GM23248 (cell line): ENCODE data around the gene TRAPPC2. TPM values are rescaled to one million over a fixed set of nuclear protein-coding genes. Genes with fewer than 3 reads are reported as not detected.
A peak's percentile ranks its signal among the peaks of the same experiment; 100 is the strongest.

ENCODE experiments used
- DNase-seq: peaks from one replicate; pipeline ENCODE4 v3.0.0-alpha.2; 2015
- H2AFZ ChIP-seq: fragments of 200-600 bp; sonication (generic); 2 replicates; pipeline ENCODE4 v1.6.1; 2016; ENCODE audit warnings: antibody characterized with exemption
- H3F3A ChIP-seq: fragments of 200-600 bp; sonication (generic); 2 replicates; pipeline ENCODE4 v1.6.1; 2016; ENCODE audit warnings: mild to moderate bottlenecking, antibody characterized with exemption, mixed run types; ENCODE audit not compliant: insufficient read depth
- H3K27ac ChIP-seq: fragments of 200-600 bp; sonication (generic); 2 replicates; pipeline ENCODE4 v1.5.1; 2016; ENCODE audit warnings: mild to moderate bottlenecking
- H3K27me3 ChIP-seq: fragments of 200-600 bp; sonication (generic); replicated peaks from 2 replicates; pipeline ENCODE4 v1.6.1; 2016; ENCODE audit warnings: mild to moderate bottlenecking; ENCODE audit not compliant: insufficient read depth
- H3K36me3 ChIP-seq: fragments of 200-600 bp; sonication (generic); 2 replicates; pipeline ENCODE4 v1.6.1; 2016; ENCODE audit warnings: low read depth, mild to moderate bottlenecking
- H3K4me1 ChIP-seq: fragments of 200-600 bp; sonication (generic); 2 replicates; pipeline ENCODE4 v1.6.1; 2016; ENCODE audit warnings: mild to moderate bottlenecking; ENCODE audit not compliant: insufficient read depth
- H3K4me2 ChIP-seq: fragments of 200-600 bp; sonication (generic); one replicate; pipeline ENCODE4 v1.6.1; 2016; ENCODE audit warnings: mild to moderate bottlenecking; ENCODE audit not compliant: unreplicated experiment
- H3K4me3 ChIP-seq: fragments of 200-600 bp; sonication (generic); 2 replicates; pipeline ENCODE4 v1.5.1; 2016; ENCODE audit warnings: mild to moderate bottlenecking
- H3K79me2 ChIP-seq: fragments of 200-600 bp; sonication (generic); 2 replicates; pipeline ENCODE4 v1.6.1; 2016; ENCODE audit warnings: mild to moderate bottlenecking; ENCODE audit not compliant: insufficient read depth
- H3K9ac ChIP-seq: fragments of 200-600 bp; sonication (generic); 2 replicates; pipeline ENCODE4 v1.6.1; 2016; ENCODE audit warnings: mild to moderate bottlenecking
- H3K9me2 ChIP-seq: fragments of 200-600 bp; sonication (generic); 2 replicates; pipeline ENCODE4 v1.6.1; 2016; ENCODE audit warnings: mixed run types, mild to moderate bottlenecking, moderate library complexity; ENCODE audit not compliant: insufficient read depth
- H3K9me3 ChIP-seq: fragments of 200-600 bp; sonication (generic); one replicate; pipeline ENCODE4 v1.6.1; 2017; ENCODE audit warnings: low read depth
- H4K20me1 ChIP-seq: fragments of 200-600 bp; sonication (generic); 2 replicates; pipeline ENCODE4 v1.6.0; 2016; ENCODE audit not compliant: insufficient read depth
- EZH2 ChIP-seq: fragments of 200-600 bp; sonication (generic); IDR thresholded peaks from 2 replicates; pipeline ENCODE4 v1.6.1; 2018; ENCODE audit warnings: antibody characterized with exemption, mild to moderate bottlenecking; ENCODE audit not compliant: insufficient read depth, poor library complexity, severe bottlenecking
- EZH2phosphoT487 ChIP-seq: fragments of 200-600 bp; sonication (generic); IDR thresholded peaks from 2 replicates; pipeline ENCODE4 v1.6.1; 2018; ENCODE audit warnings: antibody characterized with exemption, moderate library complexity, mild to moderate bottlenecking, low read depth; ENCODE audit not compliant: insufficient read depth
- WGBS, 2 experiments: methylation state at CpG; one replicate each; pipeline ENCODE4 v1.1.6; 2015 to 2017; ENCODE audit warnings: low lambda C conversion rate in 2 of 2, low coverage in 1 of 2; ENCODE audit errors: missing lambda C conversion rate in 2 of 2; 5-methylcytosine and 5-hydroxymethylcytosine counted together
- in situ Hi-C: fragments of 300-500 bp; cut with MboI; formaldehyde crosslinking; loops from 2 replicates; pipeline ENCODE4 v1.15.0; 2020
- polyA plus RNA-seq: library from polyadenylated mRNA; unstranded; fragments of >200 nt; fragmentation: Nextera tagmentation; extraction: Ambion mirVana; gene quantifications from 2 replicates; pipeline ENCODE4 v1.2.1, GENCODE V29; 2016
- total RNA-seq: library from RNA; depleted of rRNA; stranded (reverse); fragments of >200 nt; shearing (Covaris generic); gene quantifications from 2 replicates; pipeline ENCODE4 v1.2.3, GENCODE V29; 2014

The TRAPPC2 gene
- total and polyA plus RNA-seq, 2 experiments from 2014 or later = 10.4 to 12.0 TPM

DNA sequence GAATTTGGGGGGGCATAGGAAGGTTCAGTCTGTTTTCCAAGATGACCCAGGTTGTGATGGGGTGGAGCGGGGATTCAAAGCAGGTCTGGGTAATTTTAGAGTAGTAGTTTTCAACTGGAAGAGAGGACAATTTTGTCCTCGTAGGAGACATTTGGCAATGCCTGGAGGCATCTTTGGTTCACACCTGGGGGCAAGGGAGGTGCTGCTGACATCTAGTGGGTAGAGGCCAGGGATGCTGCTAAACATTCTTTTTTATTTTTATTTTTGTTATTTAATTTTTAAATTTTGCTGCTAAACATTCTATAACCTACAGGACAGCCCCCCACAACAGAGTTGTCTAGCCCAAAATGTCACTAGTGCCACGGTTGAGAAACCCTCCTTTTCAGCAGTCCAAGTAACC lies 43.6 kb downstream of the TRAPPC2 start:
- in situ Hi-C loops = no loop called here
- peaks cover 69% of the 10 kb centered on the region for H3K79me2 ChIP-seq
- no peaks in the 10 kb centered on the region for H3F3A ChIP-seq
- TF ChIP-seq EZH2 (no peak), EZH2phosphoT487 (no peak)
- H3K4me3 ChIP-seq = peak overlapping the region; percentile 97
- H4K20me1 ChIP-seq = peaks cover 7% of the 10 kb centered on the region; the same call in 1 of the 2 replicates
- no peaks in the 10 kb centered on the region for H3K9me3 ChIP-seq
- H3K27me3 ChIP-seq = no peaks in the 10 kb centered on the region
- H3K4me1 ChIP-seq = peaks cover 22% of the 10 kb centered on the region
- H3K4me2 ChIP-seq = peak overlapping the region; percentile 88
- H3K27ac ChIP-seq = peak overlapping the region; percentile 97; the same call in 1 of the 2 replicates
- H3K36me3 ChIP-seq = no peaks in the 10 kb centered on the region
- H2AFZ ChIP-seq = no peak overlapping the region
- peak overlapping the region; percentile 100 for H3K9ac ChIP-seq
- 48 to 53% methylated on average over 3 of the region's 3 CpGs for WGBS, 2 experiments
- no peaks in the 10 kb centered on the region for H3K9me2 ChIP-seq
- DNase-seq = peak; percentile 15

DNA sequence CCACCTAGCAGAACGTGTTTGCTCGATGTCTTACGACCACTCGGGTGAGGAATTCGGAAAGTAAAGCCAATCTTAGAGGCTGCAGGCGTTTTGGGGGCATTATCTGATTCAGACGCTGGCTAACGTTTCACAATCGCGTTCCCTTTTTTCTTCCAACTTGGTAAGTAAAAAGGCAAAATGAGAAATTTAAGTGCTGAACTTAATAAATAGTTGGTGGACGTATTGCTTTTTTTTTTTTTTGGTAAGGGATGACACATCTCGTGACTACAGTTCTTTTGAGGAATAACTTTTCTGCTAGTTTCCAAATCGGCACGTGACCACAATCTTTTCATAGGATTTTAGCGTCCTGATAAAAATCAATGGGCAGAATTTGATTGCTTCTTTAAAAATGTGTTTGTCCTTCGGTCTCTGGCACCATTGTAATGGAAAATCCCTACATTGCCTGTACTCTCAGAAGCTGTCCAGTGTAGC lies 44.6 kb downstream of the TRAPPC2 start:
- H3K79me2 ChIP-seq = peaks cover 58% of the 10 kb centered on the region
- peak overlapping the region; percentile 97 for H3K4me3 ChIP-seq
- DNase-seq = peak; percentile 59
- H2AFZ ChIP-seq = peak overlapping the region; percentile 79
- H4K20me1 ChIP-seq = no peaks in the 10 kb centered on the region
- no peak for TF ChIP-seq EZH2phosphoT487
- TF ChIP-seq EZH2 = no peak
- H3K4me1 ChIP-seq = peaks cover 24% of the 10 kb centered on the region
- peaks cover 2% of the 10 kb centered on the region; the same call in 1 of the 2 replicates for H3F3A ChIP-seq
- no peaks in the 10 kb centered on the region for H3K27me3 ChIP-seq
- no peaks in the 10 kb centered on the region for H3K9me2 ChIP-seq
- peak overlapping the region; percentile 97 for H3K27ac ChIP-seq
- in situ Hi-C loops = no loop called here
- peak overlapping the region; percentile 88 for H3K4me2 ChIP-seq
- H3K36me3 ChIP-seq = no peaks in the 10 kb centered on the region
- H3K9me3 ChIP-seq = no peaks in the 10 kb centered on the region
- 1 to 3% methylated on average over 15 to 16 of the region's 16 CpGs for WGBS, 2 experiments
- H3K9ac ChIP-seq = peak overlapping the region; percentile 100

DNA sequence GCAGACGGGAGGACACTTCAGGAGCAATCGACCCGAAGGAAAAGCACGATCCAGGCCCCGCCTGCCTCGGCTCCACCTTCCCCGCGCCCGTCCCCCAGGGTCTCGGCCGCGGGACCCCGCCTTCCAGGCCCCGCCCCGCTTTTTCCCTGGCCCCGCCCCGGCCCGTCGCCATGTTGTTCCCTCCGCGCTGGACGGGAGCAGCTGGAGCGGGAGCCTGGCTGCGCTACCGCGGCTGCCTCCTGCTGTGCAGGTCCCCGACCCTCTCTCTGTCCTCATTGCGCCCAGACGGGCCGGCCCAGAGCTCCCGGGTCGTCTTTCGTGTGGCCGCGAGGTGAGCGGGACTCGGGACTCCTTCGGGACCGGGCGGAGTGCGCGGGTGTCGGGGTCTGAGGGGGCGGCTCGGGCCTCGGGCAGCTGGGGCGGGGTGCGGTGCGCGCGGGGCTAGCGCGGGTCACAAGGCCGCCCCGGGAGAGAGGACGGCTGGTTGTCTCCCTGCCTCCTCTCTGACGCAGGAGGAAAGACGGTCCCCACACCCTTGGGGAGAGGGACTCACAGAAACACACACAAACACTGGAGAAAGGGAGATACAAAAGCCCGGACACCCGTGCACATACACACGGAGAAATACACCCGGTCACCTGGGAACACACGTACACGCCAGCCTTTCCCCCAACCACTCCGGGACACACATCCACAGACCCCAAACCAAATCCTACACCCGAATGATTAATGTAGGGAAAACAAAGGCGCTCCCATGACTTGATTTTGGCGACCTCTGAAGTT lies 45.3 kb downstream of the TRAPPC2 start, which contains the start of gene RAB9A:
Gene RAB9A, plus strand, starts transcription at position 171 of the 783 bp plus-strand sequence. CDS start 19,619 bp downstream, outside the sequence.
- H3K4me2 ChIP-seq = peak within 1 kb of the TSS; percentile 88
- H3K9me3 ChIP-seq = no peaks in the 10 kb centered on the region
- no peaks in the 10 kb centered on the region for H3K36me3 ChIP-seq
- H3K27ac ChIP-seq = peak within 1 kb of the TSS; percentile 97
- in situ Hi-C loops = no loop called here
- no peaks in the 10 kb centered on the region for H3K9me2 ChIP-seq
- H3K27me3 ChIP-seq = no peaks in the 10 kb centered on the region
- peaks cover 52% of the 10 kb centered on the region for H3K79me2 ChIP-seq
- H4K20me1 ChIP-seq = no peaks in the 10 kb centered on the region
- peaks cover 6% of the 10 kb centered on the region; the same call in 1 of the 2 replicates for H3F3A ChIP-seq
- H3K4me1 ChIP-seq = peaks cover 24% of the 10 kb centered on the region
- WGBS, 2 experiments = 2 to 5% methylated on average over 8 to 38 of the region's 68 CpGs
- peak; percentile 84 for DNase-seq
- TF ChIP-seq EZH2phosphoT487 (no peak), EZH2 (no peak)
- peak within 1 kb of the TSS; percentile 79 for H2AFZ ChIP-seq
- peak within 1 kb of the TSS; percentile 97 for H3K4me3 ChIP-seq
- H3K9ac ChIP-seq = peak within 1 kb of the TSS; percentile 100

DNA sequence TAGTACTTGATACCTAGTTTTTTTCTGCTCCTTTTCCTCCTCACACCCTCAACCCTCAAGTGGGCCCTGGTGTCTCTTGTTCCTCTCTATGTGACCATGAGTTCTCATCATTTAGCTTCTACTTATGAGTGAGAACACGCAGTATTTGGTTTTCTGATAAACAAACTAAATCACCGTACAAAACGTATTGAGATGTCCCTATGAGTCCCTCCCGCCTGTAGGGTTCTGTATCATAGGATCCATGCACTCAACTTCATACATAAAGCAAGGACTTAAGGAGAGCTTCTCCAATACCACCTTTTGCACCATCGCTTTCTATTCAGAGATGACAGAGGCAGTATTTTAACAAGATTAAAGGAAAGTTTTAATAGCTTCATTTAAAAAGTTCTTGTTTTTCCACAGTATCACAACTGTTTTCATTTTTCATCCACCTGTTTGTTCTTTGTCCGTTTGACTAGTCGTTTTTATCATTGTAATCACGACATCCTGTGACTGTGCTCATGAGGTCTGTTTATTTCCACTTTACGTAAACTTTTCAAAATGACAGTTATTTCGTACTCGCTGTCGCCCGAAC lies 45.9 kb downstream of the TRAPPC2 start:
- TF ChIP-seq EZH2phosphoT487 = no peak
- TF ChIP-seq EZH2 = no peak
- H3K36me3 ChIP-seq = no peaks in the 10 kb centered on the region
- peaks cover 45% of the 10 kb centered on the region for H3K79me2 ChIP-seq
- peak overlapping the region; percentile 97 for H3K4me3 ChIP-seq
- H2AFZ ChIP-seq = peak overlapping the region; percentile 79
- peaks cover 6% of the 10 kb centered on the region; the same call in 1 of the 2 replicates for H3F3A ChIP-seq
- no peaks in the 10 kb centered on the region for H4K20me1 ChIP-seq
- in situ Hi-C loops = no loop called here
- H3K4me1 ChIP-seq = peaks cover 18% of the 10 kb centered on the region
- no peaks in the 10 kb centered on the region for H3K27me3 ChIP-seq
- H3K9ac ChIP-seq = peak overlapping the region; percentile 100
- peak overlapping the region; percentile 97 for H3K27ac ChIP-seq
- no peak for DNase-seq
- H3K9me2 ChIP-seq = no peaks in the 10 kb centered on the region
- H3K9me3 ChIP-seq = no peaks in the 10 kb centered on the region
- peak overlapping the region; percentile 82 for H3K4me2 ChIP-seq
- WGBS, 2 experiments = 11 to 14% methylated on average over 12 to 13 of the region's 13 CpGs
